Smooth muscle cell of the brain vasculature (primary cell): Measurements from ENCODE around the gene EPAS1.

Source experiments
- DNase-seq: peaks from one replicate; pipeline ENCODE4 v3.0.0-alpha.2; 2012; ENCODE audit warnings: low read depth, low spot score

The EPAS1 gene

GRCh38 chr2:46296840-46297545 is at the start of gene EPAS1:
Gene EPAS1, plus strand, starts transcription at chr2:46297407. Its CDS starts 505 bp downstream, at chr2:46297912.
- DNase-seq, result no peak

- DNase-seq, result no peak
Measured at GRCh38 chr2:46248171-46248570, 49.0 kb upstream of the EPAS1 start.

- no peak for DNase-seq
Measured at GRCh38 chr2:46249654-46250053, 47.6 kb upstream of the EPAS1 start.

GRCh38 chr2:46252891-46253659 is 44.1 kb upstream of the EPAS1 start:
- DNase-seq, result no peak

GRCh38 chr2:46254474-46254873 is 42.7 kb upstream of the EPAS1 start:
- DNase-seq, result no peak

- no peak for DNase-seq
Measured at GRCh38 chr2:46256563-46257142, 40.6 kb upstream of the EPAS1 start.

GRCh38 chr2:46257476-46257875 is 39.7 kb upstream of the EPAS1 start:
- DNase-seq, result peak; percentile 69

GRCh38 chr2:46257980-46258379 is 39.2 kb upstream of the EPAS1 start:
- DNase-seq, result no peak

GRCh38 chr2:46258937-46259776 is 38.0 kb upstream of the EPAS1 start:
- no peak for DNase-seq

GRCh38 chr2:46259777-46260168 is 37.4 kb upstream of the EPAS1 start:
- DNase-seq, result no peak

GRCh38 chr2:46260305-46260704 is 36.9 kb upstream of the EPAS1 start:
- no peak for DNase-seq

GRCh38 chr2:46262248-46262938 is 34.8 kb upstream of the EPAS1 start:
- no peak for DNase-seq

GRCh38 chr2:46263347-46263746 is 33.9 kb upstream of the EPAS1 start:
- DNase-seq, result no peak

- no peak for DNase-seq
Measured at GRCh38 chr2:46264447-46264846, 32.8 kb upstream of the EPAS1 start.

GRCh38 chr2:46266134-46266533 is 31.1 kb upstream of the EPAS1 start:
- DNase-seq, result no peak

GRCh38 chr2:46267616-46268015 is 29.6 kb upstream of the EPAS1 start:
- DNase-seq, result no peak

GRCh38 chr2:46268196-46268595 is 29.0 kb upstream of the EPAS1 start:
- DNase-seq, result no peak

GRCh38 chr2:46269001-46269400 is 28.2 kb upstream of the EPAS1 start:
- no peak for DNase-seq

GRCh38 chr2:46269544-46270273 is 27.5 kb upstream of the EPAS1 start:
- no peak for DNase-seq

GRCh38 chr2:46270384-46270783 is 26.8 kb upstream of the EPAS1 start:
- no peak for DNase-seq
